HEK293 (cell line): Measurements from ENCODE around the gene OXCT2.

ENCODE experiments used
- FEZF1 ChIP-seq: fragments of 450-650 bp; formaldehyde crosslinking; IDR thresholded peaks from 2 replicates; pipeline ENCODE4 v1.5.1; 2016; ENCODE audit warnings: missing biosample characterization, missing genetic modification characterization
- REPIN1 ChIP-seq: fragments of 450-650 bp; formaldehyde crosslinking; IDR thresholded peaks from 2 replicates; pipeline ENCODE4 v1.5.1; 2017; ENCODE audit warnings: missing biosample characterization, missing genetic modification characterization, low read depth
- SP3 ChIP-seq: fragments of 450-650 bp; formaldehyde crosslinking; IDR thresholded peaks from 2 replicates; pipeline ENCODE4 v1.5.1; 2016; ENCODE audit warnings: missing biosample characterization, missing genetic modification characterization
- TRIM28 ChIP-seq: IDR thresholded peaks from 2 replicates; pipeline ENCODE4 v1.6.1; 2011; ENCODE audit warnings: low read length, control low read depth, borderline replicate concordance
- ZBTB26 ChIP-seq: fragments of 450-650 bp; formaldehyde crosslinking; optimal IDR thresholded peaks from 2 replicates; pipeline ENCODE3; 2016; ENCODE audit warnings: missing biosample characterization, mild to moderate bottlenecking, missing genetic modification characterization
- ZBTB44 ChIP-seq: fragments of 450-650 bp; IDR thresholded peaks from 2 replicates; pipeline ENCODE4 v1.5.1; 2018; ENCODE audit warnings: missing biosample characterization, mild to moderate bottlenecking, missing genetic modification characterization
- ZBTB48 ChIP-seq: fragments of 450-650 bp; formaldehyde crosslinking; IDR thresholded peaks from 2 replicates; pipeline ENCODE4 v1.5.1; 2016; ENCODE audit warnings: missing biosample characterization, missing genetic modification characterization
- ZEB2 ChIP-seq: fragments of 450-650 bp; formaldehyde crosslinking; IDR thresholded peaks from 2 replicates; pipeline ENCODE4 v1.5.1; 2016; ENCODE audit warnings: missing biosample characterization, missing genetic modification characterization
- ZNF112 ChIP-seq: fragments of 450-650 bp; formaldehyde crosslinking; IDR thresholded peaks from 2 replicates; pipeline ENCODE4 v1.5.0; 2017; ENCODE audit warnings: missing biosample characterization, missing genetic modification characterization
- ZNF114 ChIP-seq: fragments of 450-650 bp; formaldehyde crosslinking; IDR thresholded peaks from 2 replicates; pipeline ENCODE4 v1.5.0; 2017; ENCODE audit warnings: missing biosample characterization, missing genetic modification characterization
- ZNF266 ChIP-seq: fragments of 450-650 bp; formaldehyde crosslinking; IDR thresholded peaks from 2 replicates; pipeline ENCODE4 v1.5.1; 2016; ENCODE audit warnings: missing biosample characterization, missing genetic modification characterization, low read depth
- ZNF324 ChIP-seq: fragments of 450-650 bp; formaldehyde crosslinking; IDR thresholded peaks from 2 replicates; pipeline ENCODE4 v1.5.1; 2016; ENCODE audit warnings: missing biosample characterization, missing genetic modification characterization
- ZNF341 ChIP-seq: fragments of 450-650 bp; formaldehyde crosslinking; IDR thresholded peaks from 2 replicates; pipeline ENCODE4; 2016; ENCODE audit warnings: low read depth, missing biosample characterization, missing genetic modification characterization
- ZNF394 ChIP-seq: fragments of 450-650 bp; formaldehyde crosslinking; IDR thresholded peaks from 2 replicates; pipeline ENCODE4 v1.5.1; 2016; ENCODE audit warnings: missing biosample characterization, missing genetic modification characterization, mild to moderate bottlenecking, moderate library complexity, borderline replicate concordance
- ZNF426 ChIP-seq: fragments of 450-650 bp; formaldehyde crosslinking; IDR thresholded peaks from 2 replicates; pipeline ENCODE4 v1.5.1; 2017; ENCODE audit warnings: missing biosample characterization, missing genetic modification characterization, mild to moderate bottlenecking, inconsistent platforms, moderate library complexity
- ZNF488 ChIP-seq: fragments of 450-650 bp; formaldehyde crosslinking; IDR thresholded peaks from 2 replicates; pipeline ENCODE4 v1.5.1; 2016; ENCODE audit warnings: missing biosample characterization, missing genetic modification characterization
- ZNF510 ChIP-seq: fragments of 450-650 bp; formaldehyde crosslinking; IDR thresholded peaks from 2 replicates; pipeline ENCODE4 v1.5.1; 2018; ENCODE audit warnings: mild to moderate bottlenecking, missing genetic modification characterization, missing biosample characterization; ENCODE audit not compliant: insufficient replicate concordance
- ZNF580 ChIP-seq: fragments of 450-650 bp; formaldehyde crosslinking; IDR thresholded peaks from 2 replicates; pipeline ENCODE4 v1.5.1; 2016; ENCODE audit warnings: missing biosample characterization, missing genetic modification characterization
- ZNF621 ChIP-seq: fragments of 450-650 bp; formaldehyde crosslinking; IDR thresholded peaks from 2 replicates; pipeline ENCODE4 v1.5.1; 2017; ENCODE audit warnings: missing biosample characterization, missing genetic modification characterization
- ZNF660 ChIP-seq: fragments of 450-650 bp; IDR thresholded peaks from 2 replicates; pipeline ENCODE4 v1.5.1; 2018; ENCODE audit warnings: missing biosample characterization, mild to moderate bottlenecking, missing genetic modification characterization
- ZNF692 ChIP-seq: fragments of 450-650 bp; formaldehyde crosslinking; IDR thresholded peaks from 2 replicates; pipeline ENCODE4 v1.5.1; 2016; ENCODE audit warnings: missing biosample characterization, missing genetic modification characterization
- ZNF707 ChIP-seq: fragments of 450-650 bp; formaldehyde crosslinking; IDR thresholded peaks from 2 replicates; pipeline ENCODE4 v1.5.1; 2016; ENCODE audit warnings: missing biosample characterization, missing genetic modification characterization
- ZNF776 ChIP-seq: fragments of 450-650 bp; formaldehyde crosslinking; IDR thresholded peaks from 2 replicates; pipeline ENCODE4 v1.5.0; 2017; ENCODE audit warnings: missing biosample characterization, missing genetic modification characterization, borderline replicate concordance
- ZNF791 ChIP-seq: fragments of 450-650 bp; formaldehyde crosslinking; IDR thresholded peaks from 2 replicates; pipeline ENCODE4 v1.5.1; 2016; ENCODE audit warnings: missing biosample characterization, missing genetic modification characterization
- ZSCAN18 ChIP-seq: fragments of 450-650 bp; formaldehyde crosslinking; IDR thresholded peaks from 2 replicates; pipeline ENCODE4 v1.5.1; 2016; ENCODE audit warnings: missing biosample characterization, missing genetic modification characterization
- ZSCAN30 ChIP-seq: fragments of 450-650 bp; IDR thresholded peaks from 2 replicates; pipeline ENCODE4 v1.5.1; 2018; ENCODE audit warnings: missing biosample characterization, mild to moderate bottlenecking, missing genetic modification characterization, moderate library complexity

The OXCT2 gene

GRCh38 chr1:39788758-39789570, 17.8 kb upstream of the OXCT2 start, which contains the start of gene BMP8B (continued):
- no peak; the same call in 1 of the 2 replicates for TF ChIP-seq ZSCAN30 (tag by site-specific recombination)
- TF ChIP-seq ZNF324: no peak
- no peak for TF ChIP-seq ZNF114
- TF ChIP-seq ZNF791 (tag by site-specific recombination): no peak
- peak; percentile 59 for TF ChIP-seq SP3 (tag by site-specific recombination)
- no peak for TF ChIP-seq FEZF1 (tag by site-specific recombination)
- no peak for TF ChIP-seq TRIM28
- no peak for TF ChIP-seq REPIN1 (tag by site-specific recombination)
- peak; percentile 26; the same call in 1 of the 2 replicates for TF ChIP-seq ZNF394
- peak; percentile 46; the same call in 1 of the 2 replicates for TF ChIP-seq ZNF341 (tag by site-specific recombination)
- no peak for TF ChIP-seq ZNF488 (tag by site-specific recombination)
- no peak for TF ChIP-seq ZNF621 (tag by site-specific recombination)
- TF ChIP-seq ZEB2 (tag by site-specific recombination): no peak
- TF ChIP-seq ZNF426 (tag by site-specific recombination): no peak
- TF ChIP-seq ZBTB26 (tag by site-specific recombination): peak; percentile 82
- no peak for TF ChIP-seq ZNF707
- TF ChIP-seq ZNF510 (tag by site-specific recombination): no peak
- no peak for TF ChIP-seq ZNF692 (tag by site-specific recombination)
- TF ChIP-seq ZNF112: no peak
- 0 out of 2 replicates have a peak, but pooled peaks have one; percentile 25 for TF ChIP-seq ZNF660 (tag by site-specific recombination)
- TF ChIP-seq ZSCAN18 (tag by site-specific recombination): no peak
- TF ChIP-seq ZNF776: no peak
- no peak; the same call in 1 of the 2 replicates for TF ChIP-seq ZBTB48 (tag by site-specific recombination)
- no peak for TF ChIP-seq ZNF580 (tag by site-specific recombination)
- TF ChIP-seq ZNF266: no peak
- TF ChIP-seq ZBTB44: 0 out of 2 replicates have a peak, but pooled peaks have one; percentile 21
